ENCODE results near the gene ABCB11. TPM values are rescaled to one million over a fixed set of nuclear protein-coding genes. Genes with fewer than 3 reads are reported as not detected.

Gene ABCB11
- total RNA-seq, 1 donor, result not detected

DNA sequence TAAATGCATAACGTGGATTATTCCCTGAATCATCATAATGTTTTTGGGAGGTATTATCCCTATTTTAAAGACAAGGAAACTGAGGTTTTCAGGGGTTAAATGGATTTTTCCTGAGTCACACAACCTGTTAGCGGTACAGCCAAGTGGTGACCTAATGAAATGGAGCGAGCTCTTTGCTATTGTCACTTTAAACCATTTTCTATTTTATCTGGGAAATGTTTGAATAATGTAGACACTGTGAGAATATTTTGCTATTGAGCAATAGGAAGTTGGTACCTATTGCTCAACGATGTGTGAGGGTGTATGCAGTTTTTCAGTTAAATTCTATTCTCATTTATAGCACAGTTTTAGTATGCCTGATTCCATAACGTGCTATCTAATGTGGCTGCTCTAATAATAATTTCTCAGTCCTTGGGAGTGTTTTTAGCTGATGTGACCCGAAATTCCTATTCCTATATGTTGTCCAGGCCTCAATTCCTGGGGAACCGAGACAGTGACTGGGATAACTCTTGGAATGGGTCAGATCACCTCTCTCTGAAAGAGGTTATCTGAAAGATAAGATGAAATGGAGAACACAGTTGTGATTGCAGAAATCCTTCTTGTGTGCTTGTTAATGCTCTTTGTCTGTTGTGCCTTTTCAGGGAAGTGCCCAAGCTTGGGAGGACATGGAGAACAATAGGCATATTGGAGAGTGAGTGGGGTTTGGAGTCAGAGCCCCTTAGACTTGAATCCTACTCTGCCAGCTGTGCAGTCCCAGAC, 38.4 kb downstream of the ABCB11 start:
- no peak overlapping the region for H2AFZ ChIP-seq (ENCODE audit: low read length)
- no peak overlapping the region for H3K4me3 ChIP-seq (ENCODE audit: insufficient read depth, low read length)
- no peak for DNase-seq (ENCODE audit: insufficient read length, low spot score, missing footprints)
- no peaks in the 10 kb centered on the region for H3K79me2 ChIP-seq (ENCODE audit: insufficient read depth, low read length)
- TF ChIP-seq, protein P1, sequence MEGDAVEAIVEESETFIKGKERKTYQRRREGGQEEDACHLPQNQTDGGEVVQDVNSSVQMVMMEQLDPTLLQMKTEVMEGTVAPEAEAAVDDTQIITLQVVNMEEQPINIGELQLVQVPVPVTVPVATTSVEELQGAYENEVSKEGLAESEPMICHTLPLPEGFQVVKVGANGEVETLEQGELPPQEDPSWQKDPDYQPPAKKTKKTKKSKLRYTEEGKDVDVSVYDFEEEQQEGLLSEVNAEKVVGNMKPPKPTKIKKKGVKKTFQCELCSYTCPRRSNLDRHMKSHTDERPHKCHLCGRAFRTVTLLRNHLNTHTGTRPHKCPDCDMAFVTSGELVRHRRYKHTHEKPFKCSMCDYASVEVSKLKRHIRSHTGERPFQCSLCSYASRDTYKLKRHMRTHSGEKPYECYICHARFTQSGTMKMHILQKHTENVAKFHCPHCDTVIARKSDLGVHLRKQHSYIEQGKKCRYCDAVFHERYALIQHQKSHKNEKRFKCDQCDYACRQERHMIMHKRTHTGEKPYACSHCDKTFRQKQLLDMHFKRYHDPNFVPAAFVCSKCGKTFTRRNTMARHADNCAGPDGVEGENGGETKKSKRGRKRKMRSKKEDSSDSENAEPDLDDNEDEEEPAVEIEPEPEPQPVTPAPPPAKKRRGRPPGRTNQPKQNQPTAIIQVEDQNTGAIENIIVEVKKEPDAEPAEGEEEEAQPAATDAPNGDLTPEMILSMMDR (IDR thresholded peaks at IDR 0.05; ENCODE audit: extremely low read depth, low read depth, low read length), result no peak
- H3K9me3 ChIP-seq (ENCODE audit: low read depth, low read length), result no peaks in the 10 kb centered on the region
- peaks cover 28% of the 10 kb centered on the region for H3K4me1 ChIP-seq (ENCODE audit: insufficient read depth, low read length)
- no peaks in the 10 kb centered on the region for H4K20me1 ChIP-seq (ENCODE audit: insufficient read depth, low read length)
- H3K4me2 ChIP-seq (ENCODE audit: insufficient read depth, low read length), result peak overlapping the region; percentile 46
- no peaks in the 10 kb centered on the region for H3K27me3 ChIP-seq (ENCODE audit: insufficient read depth, low read length)
- H3K27ac ChIP-seq (ENCODE audit: low read depth, low read length), result peak overlapping the region; percentile 30
- no peaks in the 10 kb centered on the region for H3K36me3 ChIP-seq (ENCODE audit: insufficient read depth, low read length)

DNA sequence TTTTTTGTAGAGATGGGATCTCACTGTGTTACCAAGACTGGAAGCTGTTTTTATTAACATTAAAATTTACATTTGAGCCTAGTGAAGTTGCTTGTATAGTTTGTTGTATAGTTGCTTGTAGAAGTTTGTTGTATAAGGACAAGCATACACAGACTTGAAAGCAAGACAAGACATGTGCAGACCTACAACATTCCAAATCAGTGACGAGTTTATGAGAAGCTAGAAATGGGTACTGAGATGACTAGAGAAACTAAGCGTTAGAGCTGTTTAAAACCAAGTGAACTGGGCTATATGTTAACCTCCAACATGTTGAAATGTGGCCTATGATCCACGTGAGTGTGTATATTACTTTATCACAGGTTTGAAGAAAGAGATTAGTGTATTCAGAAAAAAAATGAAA, 39.1 kb downstream of the ABCB11 start:
- DNase-seq (ENCODE audit: insufficient read length, low spot score, missing footprints), result no peak
- no peak overlapping the region for H2AFZ ChIP-seq (ENCODE audit: low read length)
- H3K4me2 ChIP-seq (ENCODE audit: insufficient read depth, low read length), result no peak overlapping the region
- no peaks in the 10 kb centered on the region for H3K9me3 ChIP-seq (ENCODE audit: low read depth, low read length)
- no peaks in the 10 kb centered on the region for H3K79me2 ChIP-seq (ENCODE audit: insufficient read depth, low read length)
- H3K36me3 ChIP-seq (ENCODE audit: insufficient read depth, low read length), result no peaks in the 10 kb centered on the region
- TF ChIP-seq, protein P1 (IDR thresholded peaks at IDR 0.05; ENCODE audit: extremely low read depth, low read depth, low read length), result no peak
- H3K27ac ChIP-seq (ENCODE audit: low read depth, low read length), result peak overlapping the region; percentile 30
- no peaks in the 10 kb centered on the region for H4K20me1 ChIP-seq (ENCODE audit: insufficient read depth, low read length)
- peaks cover 22% of the 10 kb centered on the region for H3K4me1 ChIP-seq (ENCODE audit: insufficient read depth, low read length)
- no peaks in the 10 kb centered on the region for H3K27me3 ChIP-seq (ENCODE audit: insufficient read depth, low read length)
- H3K4me3 ChIP-seq (ENCODE audit: insufficient read depth, low read length), result no peak overlapping the region

DNA sequence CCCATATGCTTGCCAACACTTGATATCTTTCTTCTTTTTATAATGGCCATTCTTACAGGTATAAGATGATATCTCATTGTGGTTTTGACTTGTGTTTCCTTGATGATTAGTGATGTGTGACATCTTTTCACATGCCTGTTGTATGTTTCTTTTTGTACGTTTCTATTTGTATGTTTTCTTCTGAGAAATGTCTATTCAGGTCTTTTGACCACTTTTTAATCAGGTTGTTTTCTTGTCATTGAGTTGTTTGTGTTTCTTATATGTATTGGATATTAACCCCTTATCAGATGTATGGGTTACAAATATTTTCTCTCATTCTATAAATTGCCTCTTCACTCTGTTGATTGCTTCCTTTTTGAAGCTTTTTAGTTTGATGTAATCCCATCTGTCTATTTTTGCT, 42.4 kb downstream of the ABCB11 start:
- TF ChIP-seq, protein P1 (IDR thresholded peaks at IDR 0.05; ENCODE audit: extremely low read depth, low read depth, low read length), result no peak
- no peaks in the 10 kb centered on the region for H3K27me3 ChIP-seq (ENCODE audit: insufficient read depth, low read length)
- no peaks in the 10 kb centered on the region for H4K20me1 ChIP-seq (ENCODE audit: insufficient read depth, low read length)

DNA sequence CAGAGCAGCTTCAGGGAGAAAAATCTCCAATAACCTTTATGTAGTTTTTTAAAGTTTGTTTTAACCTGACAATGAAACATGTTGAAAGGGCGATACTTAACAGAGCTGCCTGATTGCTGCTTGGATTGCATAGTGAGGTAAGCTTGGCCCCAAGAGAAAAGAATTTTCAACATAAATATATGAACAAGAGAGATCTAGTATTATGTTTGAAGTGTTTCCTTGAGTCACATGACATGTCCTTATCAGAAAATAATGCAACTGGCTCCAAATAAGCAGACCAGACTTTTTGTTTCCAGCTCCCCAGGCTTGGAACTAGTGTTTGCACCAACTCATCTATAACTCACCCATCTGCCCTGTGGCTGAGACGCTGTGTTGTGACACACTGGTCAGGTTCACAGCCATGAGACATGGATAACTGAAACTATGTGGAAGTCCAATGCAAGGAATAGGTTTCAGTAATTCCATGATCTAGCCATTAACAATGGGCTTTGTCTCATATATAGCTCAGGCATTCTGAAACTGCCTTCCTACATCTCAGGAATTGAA, 44.7 kb downstream of the ABCB11 start:
- Histone ChIP-seq H4K20me1 (ENCODE audit: insufficient read depth, low read length) (no peaks in the 10 kb centered on the region), H3K4me2 (ENCODE audit: insufficient read depth, low read length) (no peak overlapping the region), H3K27ac (ENCODE audit: low read depth, low read length) (no peak overlapping the region), H3K4me1 (ENCODE audit: insufficient read depth, low read length) (no peaks in the 10 kb centered on the region), H3K4me3 (ENCODE audit: insufficient read depth, low read length) (no peak overlapping the region), H2AFZ (ENCODE audit: low read length) (no peak overlapping the region), H3K79me2 (ENCODE audit: insufficient read depth, low read length) (no peaks in the 10 kb centered on the region), H3K27me3 (ENCODE audit: insufficient read depth, low read length) (no peaks in the 10 kb centered on the region), H3K9me3 (ENCODE audit: low read depth, low read length) (no peaks in the 10 kb centered on the region), H3K36me3 (ENCODE audit: insufficient read depth, low read length) (no peaks in the 10 kb centered on the region)
- DNase-seq (ENCODE audit: insufficient read length, low spot score, missing footprints), result no peak
- TF ChIP-seq, protein P1 (IDR thresholded peaks at IDR 0.05; ENCODE audit: extremely low read depth, low read depth, low read length), result no peak

More for the DNA sequence above, 42.4 kb downstream of the ABCB11 start:
- DNase-seq (ENCODE audit: insufficient read length, low spot score, missing footprints), result no peak
- H3K27ac ChIP-seq (ENCODE audit: low read depth, low read length), result no peak overlapping the region
- no peaks in the 10 kb centered on the region for H3K79me2 ChIP-seq (ENCODE audit: insufficient read depth, low read length)
- no peak overlapping the region for H3K4me3 ChIP-seq (ENCODE audit: insufficient read depth, low read length)
- no peaks in the 10 kb centered on the region for H3K9me3 ChIP-seq (ENCODE audit: low read depth, low read length)
- H3K36me3 ChIP-seq (ENCODE audit: insufficient read depth, low read length), result no peaks in the 10 kb centered on the region
- H3K4me2 ChIP-seq (ENCODE audit: insufficient read depth, low read length), result no peak overlapping the region
- no peak overlapping the region for H2AFZ ChIP-seq (ENCODE audit: low read length)
- H3K4me1 ChIP-seq (ENCODE audit: insufficient read depth, low read length), result peaks cover 14% of the 10 kb centered on the region
